B cell (primary cell): ENCODE results near the gene CDC42BPG. TPM values are rescaled to one million over a fixed set of nuclear protein-coding genes. Genes with fewer than 3 reads are reported as not detected.

Experiments used
- ATAC-seq: fragments of 200-7000 bp; cut with Tn5 transposase; one replicate; pipeline ENCODE4 v1.10.0; 2021; ENCODE audit warnings: low read depth, mild to moderate bottlenecking, moderate number of reproducible peaks, moderate library complexity
- CTCF ChIA-PET: fragments of 350-600 bp; sonication (Branson Sonifier 250); formaldehyde crosslinking; loops from one replicate; lab custom pipeline; 2021; ENCODE audit warnings: antibody characterized with exemption, inconsistent platforms; lab: Charles Lee
- POLR2A ChIA-PET: fragments of 350-600 bp; sonication (Branson Sonifier 250); formaldehyde crosslinking; loops from one replicate; lab custom pipeline; 2021; ENCODE audit warnings: antibody characterized with exemption; lab: Charles Lee
- DNase-seq: peaks from one replicate; pipeline ENCODE4 v3.0.0; 2013
- H2AFZ ChIP-seq: 2 replicates; pipeline ENCODE4 v1.6.1; 2012; ENCODE audit warnings: mild to moderate bottlenecking, low read depth, low read length; ENCODE audit not compliant: insufficient read depth, poor library complexity, severe bottlenecking
- H3K27ac ChIP-seq, 2 donors: 1 replicate in 1 of 2; 2 replicates in 1 of 2; pipeline ENCODE4 v1.5.1; 2012 to 2013; ENCODE audit warnings: low read length in 2 of 2, mild to moderate bottlenecking in 2 of 2, moderate library complexity in 1 of 2
- H3K27me3 ChIP-seq, 4 experiments: fragments of 200-600 bp in 1 of 4; sonication (generic) in 1 of 4; replicated peaks in 1 of 4; 1 replicate in 2 of 4; 2 replicates in 2 of 4; pipeline versions ENCODE4 v1.6.1 to v1.7.0; 2013 to 2016; ENCODE audit warnings: low read length in 3 of 4, mild to moderate bottlenecking in 2 of 4, mixed read lengths in 1 of 4, moderate library complexity in 1 of 4; ENCODE audit not compliant: insufficient read depth in 4 of 4, control insufficient read depth in 3 of 4; ENCODE audit errors: control extremely low read depth in 1 of 4
- H3K36me3 ChIP-seq, 2 experiments: replicated peaks in 1 of 2; 1 replicate in 1 of 2; 2 replicates in 1 of 2; pipeline versions ENCODE4 v1.6.1 to v1.7.1; 2013; ENCODE audit warnings: low read length in 1 of 2; ENCODE audit not compliant: insufficient read depth in 2 of 2, control insufficient read depth in 1 of 2; ENCODE audit errors: control extremely low read depth in 1 of 2, extremely low read depth in 1 of 2
- H3K4me1 ChIP-seq, 2 donors: fragments of 200-600 bp in 1 of 2; sonication (generic) in 1 of 2; 1 replicate in 1 of 2; 2 replicates in 1 of 2; pipeline versions ENCODE4 v1.5.1 to v1.6.1; 2013 to 2017; ENCODE audit warnings: low read length in 2 of 2; ENCODE audit not compliant: control insufficient read depth in 2 of 2, insufficient read depth in 2 of 2
- H3K4me2 ChIP-seq: replicated peaks from 2 replicates; pipeline ENCODE3; 2012; ENCODE audit warnings: mild to moderate bottlenecking, low read depth, low read length; ENCODE audit not compliant: poor library complexity, severe bottlenecking
- H3K4me3 ChIP-seq, 5 experiments: fragments of 200-600 bp in 1 of 5; sonication (generic) in 1 of 5; 1 replicate in 3 of 5; 2 replicates in 2 of 5; pipeline versions ENCODE4 v1.5.1 to v1.7.0; 2011 to 2016; ENCODE audit warnings: low read length in 4 of 5, mild to moderate bottlenecking in 4 of 5, low read depth in 2 of 5, control low read depth in 1 of 5, moderate library complexity in 1 of 5; ENCODE audit not compliant: insufficient read depth in 1 of 5; ENCODE audit errors: control extremely low read depth in 1 of 5, extremely low read depth in 1 of 5
- H3K79me2 ChIP-seq: fragments of 200-600 bp; sonication (generic); one replicate; pipeline ENCODE4 v1.6.0; 2016; ENCODE audit warnings: low read length; ENCODE audit not compliant: control insufficient read depth, insufficient read depth
- H3K9ac ChIP-seq: fragments of 200-600 bp; sonication (generic); 2 replicates; pipeline ENCODE4 v1.6.1; 2017; ENCODE audit warnings: mild to moderate bottlenecking, low read length, moderate library complexity
- H3K9me3 ChIP-seq, 3 donors: one replicate each; pipeline versions ENCODE4 v1.6.1 to v1.7.1; 2013; ENCODE audit warnings: low read length in 2 of 3; ENCODE audit not compliant: control insufficient read depth in 2 of 3, insufficient read depth in 1 of 3; ENCODE audit errors: control extremely low read depth in 1 of 3
- H4K20me1 ChIP-seq: 2 replicates; pipeline ENCODE4 v1.6.0; 2012; ENCODE audit warnings: mild to moderate bottlenecking, low read length; ENCODE audit not compliant: insufficient read depth, control insufficient read depth, poor library complexity, severe bottlenecking
- H3K27ac Mint-ChIP-seq: one replicate; pipeline ENCODE4 v1.8.0; 2021; ENCODE audit warnings: mixed read lengths
- H3K27me3 Mint-ChIP-seq: one replicate; pipeline ENCODE4 v1.8.0; 2021; ENCODE audit warnings: mixed read lengths
- H3K4me1 Mint-ChIP-seq: one replicate; pipeline ENCODE4 v1.8.0; 2021; ENCODE audit warnings: mixed read lengths
- H3K4me3 Mint-ChIP-seq: one replicate; pipeline ENCODE4 v1.8.0; 2021; ENCODE audit warnings: mixed read lengths
- H3K9me3 Mint-ChIP-seq: one replicate; pipeline ENCODE4 v1.8.0; 2022; ENCODE audit warnings: mixed read lengths; ENCODE audit not compliant: insufficient read depth
- CTCF ChIP-seq: fragments of 200-600 bp; IDR thresholded peaks from one replicate; pipeline ENCODE4 v1.8.0; 2022; ENCODE audit warnings: antibody characterized with exemption, mild to moderate bottlenecking
- EZH2 ChIP-seq: IDR thresholded peaks from 2 replicates; pipeline ENCODE4 v1.6.1; 2012; ENCODE audit warnings: borderline replicate concordance, low read depth, mild to moderate bottlenecking, moderate library complexity, low read length; ENCODE audit not compliant: insufficient read depth, poor library complexity, severe bottlenecking
- WGBS: methylation state at CpG from one replicate; pipeline ENCODE4 v1.1.5; 2013; ENCODE audit warnings: missing lambda C conversion rate; ENCODE audit not compliant: insufficient coverage; 5-methylcytosine and 5-hydroxymethylcytosine counted together
- intact Hi-C: fragments of 100-400 bp; cut with micrococcal nuclease; formaldehyde crosslinking; loops from one replicate; pipeline ENCODE4 v1.10.0; 2022
- polyA plus RNA-seq: library from polyadenylated mRNA; depleted of rRNA; stranded (reverse); fragments of >200 nt; gene quantifications from 2 replicates; pipeline ENCODE4 v1.2.3, GENCODE V29; 2012
- total RNA-seq, 2 donors: library from RNA; stranded (reverse); fragments of 120-200 nt in 1 of 2; gene quantifications; 1 replicate in 1 of 2; 2 replicates in 1 of 2; pipeline versions ENCODE4 v1.2.3 to v1.2.4, GENCODE V29; 2013 to 2022

Gene CDC42BPG
- total and polyA plus RNA-seq, 2 donors (not counting 1 experiment from before 2014, with no cell fraction given) = 3.7 to 8.7 TPM

- Histone ChIP-seq H3K9me3 (no peaks in the 10 kb centered on the region), H3K4me2 (peak overlapping the region; percentile 95), H3K27me3 (no peaks in the 10 kb centered on the region), H3K4me3 (peak overlapping the region; percentile 21 to 99 (median 86)), H4K20me1 (peaks cover 11% of the 10 kb centered on the region), H3K27ac (peak overlapping the region in 1 of 2 donors; percentile 79), H3K9ac (peak overlapping the region; percentile 90), H3K4me1 (peaks cover 13 to 28% of the 10 kb centered on the region in 2 donors), H2AFZ (peak overlapping the region; percentile 99), H3K36me3 (peaks cover 0 to 27% of the 10 kb centered on the region in 2 experiments), H3K79me2 (peaks cover 46% of the 10 kb centered on the region)
- intact Hi-C loops = loop anchor here (1.0 to 2.0 kb wide), 5 partner anchors 8 to 79 kb away; partner anchors contain the start of genes CDC42BPG and RASGRP2
- no peak for TF ChIP-seq CTCF
- no peak for TF ChIP-seq EZH2
- DNase-seq = peak; percentile 36
- Mint-ChIP-seq H3K4me1 (peaks cover 32% of the 10 kb centered on the region), H3K27ac (peak overlapping the region; percentile 95), H3K27me3 (no peaks in the 10 kb centered on the region), H3K4me3 (peak overlapping the region; percentile 98), H3K9me3 (no peaks in the 10 kb centered on the region)
- ChIA-PET POLR2A (interaction anchor here (0.7 to 2.6 kb wide), 5 partner anchors 10 to 70 kb away, joined by 3 to 16 read pairs (median 10); partner anchors contain the start of genes RASGRP2 and SF1), CTCF (interaction anchor here (0.8 to 1.6 kb wide), 6 partner anchors 10 to 33 kb away, joined by 3 to 4 read pairs (median 4); no protein-coding TSS in a partner anchor)
- peak; percentile 7 for ATAC-seq
- WGBS = 5% methylated on average over 42 of the region's 44 CpGs
Measured at GRCh38 chr11:64809781-64810241, 34.6 kb downstream of the CDC42BPG start.

GRCh38 chr11:64805481-64805880 is 39.0 kb downstream of the CDC42BPG start:
- TF ChIP-seq EZH2 (no peak), CTCF (no peak)
- Mint-ChIP-seq H3K4me3 (peak overlapping the region; percentile 16), H3K27ac (no peak overlapping the region), H3K9me3 (no peaks in the 10 kb centered on the region), H3K4me1 (peaks cover 40% of the 10 kb centered on the region), H3K27me3 (no peaks in the 10 kb centered on the region)
- DNase-seq (no peak), ATAC-seq (no peak)
- Histone ChIP-seq H3K36me3 (peaks cover 0 to 38% of the 10 kb centered on the region in 2 experiments), H3K27ac (no peak overlapping the region), H3K9ac (no peak overlapping the region), H4K20me1 (peaks cover 11% of the 10 kb centered on the region), H3K27me3 (no peaks in the 10 kb centered on the region), H3K79me2 (peaks cover 77% of the 10 kb centered on the region), H3K4me2 (no peak overlapping the region), H3K4me3 (no peak overlapping the region), H3K9me3 (no peaks in the 10 kb centered on the region), H2AFZ (no peak overlapping the region), H3K4me1 (peaks cover 36 to 45% of the 10 kb centered on the region in 2 donors)
- CTCF ChIA-PET = interaction anchor here (6.3 kb wide), 1 partner anchor 62 kb away, joined by 37 read pairs; the partner anchor contains the start of gene RASGRP2
- intact Hi-C loops = no loop called here
- POLR2A ChIA-PET = interaction anchor here (0.5 kb wide), 1 partner anchor 12 kb away, joined by 3 read pairs; no protein-coding TSS in a partner anchor
- 100% methylated on average over 9 of the region's 9 CpGs for WGBS
